ENCODE data around the gene C12orf57.

DNA sequence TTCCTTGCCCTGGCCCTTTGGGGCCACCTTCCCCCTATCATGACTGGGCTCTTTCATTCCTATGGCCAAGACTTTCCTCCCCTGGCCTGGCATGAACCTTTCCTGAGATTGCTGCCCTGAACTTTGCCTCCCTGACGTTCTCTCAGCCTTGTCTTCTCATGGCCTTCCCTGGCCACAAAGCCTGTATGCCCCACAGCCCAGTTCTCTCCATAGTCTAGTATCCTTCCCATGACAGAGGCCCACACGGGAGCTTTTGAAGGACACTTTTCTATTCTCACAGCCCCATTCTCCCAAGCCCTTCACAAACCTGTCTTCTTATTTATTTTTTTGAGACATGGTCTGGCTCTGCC is 4.7 kb upstream of the C12orf57 start:
- TF ChIP-seq RAD21 (conservative IDR thresholded peaks at IDR 0.05), result no peak
- no peak for TF ChIP-seq POLR2AphosphoS5 (IDR thresholded peaks at IDR 0.05)
- no peak for TF ChIP-seq EZH2 (IDR thresholded peaks at IDR 0.05; ENCODE audit: borderline replicate concordance, insufficient read depth, low read length, poor library complexity, severe bottlenecking)
- TF ChIP-seq, protein P1, sequence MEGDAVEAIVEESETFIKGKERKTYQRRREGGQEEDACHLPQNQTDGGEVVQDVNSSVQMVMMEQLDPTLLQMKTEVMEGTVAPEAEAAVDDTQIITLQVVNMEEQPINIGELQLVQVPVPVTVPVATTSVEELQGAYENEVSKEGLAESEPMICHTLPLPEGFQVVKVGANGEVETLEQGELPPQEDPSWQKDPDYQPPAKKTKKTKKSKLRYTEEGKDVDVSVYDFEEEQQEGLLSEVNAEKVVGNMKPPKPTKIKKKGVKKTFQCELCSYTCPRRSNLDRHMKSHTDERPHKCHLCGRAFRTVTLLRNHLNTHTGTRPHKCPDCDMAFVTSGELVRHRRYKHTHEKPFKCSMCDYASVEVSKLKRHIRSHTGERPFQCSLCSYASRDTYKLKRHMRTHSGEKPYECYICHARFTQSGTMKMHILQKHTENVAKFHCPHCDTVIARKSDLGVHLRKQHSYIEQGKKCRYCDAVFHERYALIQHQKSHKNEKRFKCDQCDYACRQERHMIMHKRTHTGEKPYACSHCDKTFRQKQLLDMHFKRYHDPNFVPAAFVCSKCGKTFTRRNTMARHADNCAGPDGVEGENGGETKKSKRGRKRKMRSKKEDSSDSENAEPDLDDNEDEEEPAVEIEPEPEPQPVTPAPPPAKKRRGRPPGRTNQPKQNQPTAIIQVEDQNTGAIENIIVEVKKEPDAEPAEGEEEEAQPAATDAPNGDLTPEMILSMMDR (IDR thresholded peaks at IDR 0.05; ENCODE audit: poor library complexity, severe bottlenecking), result no peak
